HG02970 (cell line): ENCODE data around the gene MAD1L1.
"Not testable (repeated sequence)": the region's sequence is repeated elsewhere in the genome, so short reads cannot be mapped to it uniquely, and the experiment has no call there.

Experiments used
- ATAC-seq: cut with Tn5 transposase; IDR thresholded peaks from one replicate; pipeline ENCODE4 v1.9.1; 2021; ENCODE audit warnings: mild to moderate bottlenecking, moderate library complexity, moderate number of reproducible peaks; ENCODE audit not compliant: unreplicated experiment, low FRiP score

The MAD1L1 gene

GRCh38 chr7:1843271-1843861 lies 389.4 kb downstream of the MAD1L1 start:
- no peak for ATAC-seq

GRCh38 chr7:1842321-1843221 lies 390.2 kb downstream of the MAD1L1 start:
- ATAC-seq: no peak

- ATAC-seq: not testable (repeated sequence)
These were observed 391.3 kb downstream of the MAD1L1 start for GRCh38 chr7:1841286-1842021.

- not testable (repeated sequence) for ATAC-seq
These were observed 392.0 kb downstream of the MAD1L1 start for GRCh38 chr7:1840744-1841143.

GRCh38 chr7:1839701-1840100 lies 393.0 kb downstream of the MAD1L1 start:
- no peak for ATAC-seq

GRCh38 chr7:1838911-1839531 lies 393.7 kb downstream of the MAD1L1 start:
- not testable (repeated sequence) for ATAC-seq

- ATAC-seq: not testable (repeated sequence)
These were observed 394.2 kb downstream of the MAD1L1 start for GRCh38 chr7:1838544-1838872.

GRCh38 chr7:1837696-1838543 lies 394.8 kb downstream of the MAD1L1 start:
- ATAC-seq: not testable (repeated sequence)

- not testable (repeated sequence) for ATAC-seq
These were observed 400.7 kb downstream of the MAD1L1 start for GRCh38 chr7:1831933-1832535.

- not testable (repeated sequence) for ATAC-seq
These were observed 401.3 kb downstream of the MAD1L1 start for GRCh38 chr7:1831471-1831870.

- not testable (repeated sequence) for ATAC-seq
These were observed 403.1 kb downstream of the MAD1L1 start for GRCh38 chr7:1829668-1830067.

- no peak for ATAC-seq
These were observed 403.6 kb downstream of the MAD1L1 start for GRCh38 chr7:1829111-1829510.

- ATAC-seq: not testable (repeated sequence)
These were observed 404.6 kb downstream of the MAD1L1 start for GRCh38 chr7:1828170-1828569.

GRCh38 chr7:1827521-1827981 lies 405.2 kb downstream of the MAD1L1 start:
- not testable (repeated sequence) for ATAC-seq

GRCh38 chr7:1826931-1827330 lies 405.8 kb downstream of the MAD1L1 start:
- ATAC-seq: not testable (repeated sequence)

- no peak for ATAC-seq
These were observed 406.6 kb downstream of the MAD1L1 start for GRCh38 chr7:1825897-1826741.

GRCh38 chr7:1825647-1825896 lies 407.2 kb downstream of the MAD1L1 start:
- not testable (repeated sequence) for ATAC-seq

- ATAC-seq: not testable (repeated sequence)
These were observed 407.7 kb downstream of the MAD1L1 start for GRCh38 chr7:1824882-1825646.
